Measurements from ENCODE around the gene SLC46A2.

DNA sequence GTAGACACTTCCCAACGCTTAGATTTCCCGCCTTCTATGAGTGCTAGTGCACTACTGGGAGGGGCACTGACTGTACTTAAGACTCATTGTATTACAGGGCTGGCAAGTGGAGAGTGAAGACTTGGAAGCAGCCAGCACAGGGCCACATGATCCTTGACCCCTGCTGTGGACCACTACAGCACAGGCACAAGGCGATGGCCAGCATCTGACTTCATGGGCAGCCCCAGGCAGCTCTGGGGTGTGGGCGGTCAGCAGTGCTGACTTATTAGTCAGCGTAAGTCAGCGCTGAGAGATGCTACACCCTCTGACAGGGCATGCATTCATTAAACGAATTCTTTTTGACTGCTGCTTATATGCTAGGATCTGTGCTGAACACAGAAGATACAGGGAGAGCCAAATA lies 9.3 kb downstream of the SLC46A2 start:
- TF ChIP-seq POLR2AphosphoS5 (IDR thresholded peaks at IDR 0.05; ENCODE audit: borderline replicate concordance, low read depth, low read length): no peak
- TF ChIP-seq EZH2 (IDR thresholded peaks at IDR 0.05): no peak
- TF ChIP-seq FOXP2 (optimal IDR thresholded peaks at IDR 0.05; ENCODE audit: control extremely low read depth, extremely low read length, insufficient read depth): no peak

All from SK-N-MC (cell line).